Adipocyte (in vitro differentiated cells): ENCODE measurements around the gene TWSG1.
A peak's percentile ranks its signal among the peaks of the same experiment; 100 is the strongest.

ENCODE experiments used
- DNase-seq: peaks from one replicate; pipeline ENCODE4 v3.0.0-alpha.2; 2015; ENCODE audit warnings: low read depth
- H3K27me3 ChIP-seq: replicated peaks from 2 replicates; pipeline ENCODE4 v1.7.0; 2013; ENCODE audit warnings: mild to moderate bottlenecking, low read length, moderate library complexity; ENCODE audit not compliant: control insufficient read depth, insufficient read depth
- H3K36me3 ChIP-seq: 2 replicates; pipeline ENCODE4 v1.7.0; 2013; ENCODE audit warnings: low read length, mild to moderate bottlenecking, moderate library complexity; ENCODE audit not compliant: control insufficient read depth, insufficient read depth, severe bottlenecking
- H3K4me1 ChIP-seq: 2 replicates; pipeline ENCODE4 v1.7.0; 2013; ENCODE audit warnings: mild to moderate bottlenecking, low read length, moderate library complexity; ENCODE audit not compliant: control insufficient read depth, insufficient read depth
- H3K4me3 ChIP-seq: 2 replicates; pipeline ENCODE4 v1.7.0; 2013; ENCODE audit warnings: mild to moderate bottlenecking, low read length, moderate library complexity
- H3K9ac ChIP-seq: 2 replicates; pipeline ENCODE4 v1.7.0; 2013; ENCODE audit warnings: mild to moderate bottlenecking, low read length, moderate library complexity
- H3K9me3 ChIP-seq: 2 replicates; pipeline ENCODE4 v1.7.0; 2013; ENCODE audit warnings: mild to moderate bottlenecking, low read length, moderate library complexity; ENCODE audit not compliant: control insufficient read depth

The TWSG1 gene

DNA sequence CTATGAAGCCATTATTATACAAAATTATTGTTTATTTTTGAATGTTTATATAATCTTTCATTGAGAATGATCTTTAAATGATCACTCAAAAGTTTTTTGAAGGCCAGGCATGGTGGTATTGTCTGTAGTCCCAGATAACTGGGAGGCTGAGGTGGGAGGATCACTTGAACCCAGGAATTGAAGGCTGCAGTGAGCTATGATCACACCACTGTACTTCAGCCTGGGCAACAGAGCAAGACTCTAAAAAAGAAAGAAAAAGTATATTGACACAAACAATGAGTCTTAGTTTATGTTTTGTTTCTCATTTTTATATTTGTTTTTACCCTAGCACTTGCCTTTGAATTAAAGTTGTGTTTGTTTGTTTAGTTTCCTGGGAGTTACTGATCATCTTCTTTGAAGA, 2.3 kb downstream of the TWSG1 start:
- H3K4me1 ChIP-seq = peaks cover 6% of the 10 kb centered on the region
- H3K9ac ChIP-seq = no peak overlapping the region
- no peaks in the 10 kb centered on the region for H3K27me3 ChIP-seq
- peaks cover 33% of the 10 kb centered on the region for H3K36me3 ChIP-seq
- DNase-seq = no peak
- no peak overlapping the region for H3K4me3 ChIP-seq
- H3K9me3 ChIP-seq = no peaks in the 10 kb centered on the region

DNA sequence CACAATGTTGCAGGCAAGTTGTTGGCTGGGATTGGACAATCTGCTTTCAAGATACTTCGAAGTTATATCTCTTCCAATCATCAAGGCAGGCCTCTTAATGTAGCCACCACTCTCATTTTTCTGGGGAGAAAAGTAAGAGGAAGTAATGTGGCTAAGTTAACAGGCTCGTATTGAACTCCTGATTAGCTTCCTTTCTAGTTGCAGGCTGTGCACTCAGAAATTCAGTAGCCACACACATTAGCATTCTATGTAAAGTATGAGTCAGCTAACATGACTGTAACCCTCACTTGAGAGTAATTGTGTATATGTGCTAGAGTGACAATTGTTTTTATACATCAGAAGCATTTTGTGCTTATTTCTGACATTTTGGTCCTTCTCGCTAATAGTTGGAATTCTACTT, 3.3 kb downstream of the TWSG1 start:
- Histone ChIP-seq H3K36me3 (peaks cover 40% of the 10 kb centered on the region), H3K27me3 (no peaks in the 10 kb centered on the region), H3K4me1 (peaks cover 6% of the 10 kb centered on the region), H3K4me3 (no peak overlapping the region), H3K9ac (no peak overlapping the region), H3K9me3 (no peaks in the 10 kb centered on the region)
- no peak for DNase-seq

DNA sequence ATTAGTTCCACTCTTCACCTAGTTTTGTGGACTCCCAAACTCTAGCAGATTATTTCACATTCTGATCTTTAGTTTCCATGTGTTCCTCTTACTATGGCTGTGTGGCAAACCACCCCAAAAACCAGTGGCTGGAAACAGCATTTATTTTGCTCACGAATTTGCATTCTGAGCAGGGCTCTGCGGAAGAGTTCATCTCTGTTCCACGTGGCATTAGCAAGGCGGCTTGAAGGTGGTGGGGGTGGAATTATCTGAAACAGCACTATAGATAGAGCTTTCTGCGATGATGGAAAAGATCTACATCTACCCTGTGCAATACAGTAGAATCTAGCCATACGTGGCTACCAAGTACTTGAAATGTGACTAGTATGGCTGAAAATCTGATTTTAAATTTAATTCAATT, 5.9 kb downstream of the TWSG1 start:
- no peak overlapping the region for H3K4me3 ChIP-seq
- peaks cover 3% of the 10 kb centered on the region for H3K9me3 ChIP-seq
- no peak for DNase-seq
- H3K27me3 ChIP-seq = no peaks in the 10 kb centered on the region
- peaks cover 59% of the 10 kb centered on the region for H3K36me3 ChIP-seq
- peaks cover 6% of the 10 kb centered on the region for H3K4me1 ChIP-seq
- H3K9ac ChIP-seq = no peak overlapping the region

DNA sequence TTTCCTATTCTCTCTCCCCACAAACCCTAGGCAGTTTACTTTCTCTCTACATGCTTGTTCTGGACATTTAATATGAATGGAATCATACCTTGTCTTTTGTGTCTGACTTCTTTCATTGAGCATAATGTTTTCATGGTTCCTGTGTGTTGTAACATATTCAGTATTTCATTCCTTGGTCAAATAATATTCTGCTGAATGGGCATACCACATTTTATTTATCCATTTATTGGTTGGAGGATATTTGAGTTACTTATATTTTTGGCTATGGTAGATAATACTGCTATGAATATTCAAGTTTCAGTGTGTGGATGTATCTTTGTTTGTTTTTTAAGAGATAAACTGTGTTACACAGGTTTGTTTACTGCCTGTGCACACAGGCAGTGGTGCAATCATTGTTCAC, 9.0 kb downstream of the TWSG1 start:
- Histone ChIP-seq H3K4me3 (no peak overlapping the region), H3K27me3 (no peaks in the 10 kb centered on the region), H3K9me3 (peaks cover 3% of the 10 kb centered on the region), H3K9ac (no peak overlapping the region), H3K4me1 (peaks cover 9% of the 10 kb centered on the region), H3K36me3 (peaks cover 50% of the 10 kb centered on the region)
- DNase-seq = no peak

DNA sequence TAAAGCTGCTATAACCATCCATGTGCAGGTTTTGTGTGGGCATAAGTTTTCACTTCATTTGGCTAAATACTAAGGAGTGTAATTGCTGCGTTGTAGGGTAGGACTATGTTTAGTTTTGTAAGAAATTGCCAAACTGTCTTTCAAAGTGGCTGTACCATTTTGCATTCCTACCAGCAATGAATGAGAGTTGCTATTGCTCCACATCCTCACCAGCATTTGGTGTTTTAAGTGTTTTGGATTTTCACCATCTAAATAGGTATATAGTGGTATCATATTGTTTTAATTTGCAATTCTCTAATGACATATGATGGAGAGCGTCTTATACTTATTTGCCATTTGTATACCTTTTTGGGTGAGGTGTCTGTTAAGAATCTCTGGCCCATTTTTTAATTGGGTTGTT, 12.2 kb downstream of the TWSG1 start:
- Histone ChIP-seq H3K4me1 (peaks cover 16% of the 10 kb centered on the region), H3K4me3 (no peak overlapping the region), H3K9me3 (peaks cover 3% of the 10 kb centered on the region), H3K27me3 (no peaks in the 10 kb centered on the region), H3K9ac (no peak overlapping the region), H3K36me3 (peaks cover 27% of the 10 kb centered on the region)
- DNase-seq = no peak

DNA sequence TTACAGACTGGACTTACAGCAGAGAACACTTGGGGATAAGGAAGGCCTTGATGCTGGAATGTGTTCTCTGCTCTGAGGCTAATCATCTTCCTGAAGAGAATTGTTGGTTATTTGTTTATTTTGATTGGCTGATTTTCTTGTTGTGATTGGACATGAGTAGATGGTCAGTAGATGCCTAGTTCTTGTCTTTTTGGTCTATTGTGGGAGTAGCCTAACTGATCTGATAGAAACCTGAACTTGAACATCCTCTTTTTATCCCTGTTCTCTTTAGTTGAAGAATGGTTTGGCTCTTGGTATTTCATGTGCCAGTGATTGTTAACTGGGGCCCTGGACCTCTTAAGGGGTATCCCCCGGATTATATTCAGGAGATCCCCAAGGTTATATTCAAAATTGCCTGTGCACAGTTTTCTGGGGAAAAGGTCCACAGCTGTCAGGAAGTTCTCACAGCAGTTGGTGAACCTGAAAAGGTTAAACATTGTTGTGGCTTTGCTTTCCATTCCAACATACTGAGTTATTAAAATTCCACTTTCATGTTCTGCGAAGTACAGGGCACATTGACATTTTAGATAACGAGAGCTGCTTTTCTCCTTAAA, 13.6 kb downstream of the TWSG1 start:
- no peak overlapping the region for H3K9ac ChIP-seq
- DNase-seq = peak; percentile 68
- no peak overlapping the region for H3K4me3 ChIP-seq

DNA sequence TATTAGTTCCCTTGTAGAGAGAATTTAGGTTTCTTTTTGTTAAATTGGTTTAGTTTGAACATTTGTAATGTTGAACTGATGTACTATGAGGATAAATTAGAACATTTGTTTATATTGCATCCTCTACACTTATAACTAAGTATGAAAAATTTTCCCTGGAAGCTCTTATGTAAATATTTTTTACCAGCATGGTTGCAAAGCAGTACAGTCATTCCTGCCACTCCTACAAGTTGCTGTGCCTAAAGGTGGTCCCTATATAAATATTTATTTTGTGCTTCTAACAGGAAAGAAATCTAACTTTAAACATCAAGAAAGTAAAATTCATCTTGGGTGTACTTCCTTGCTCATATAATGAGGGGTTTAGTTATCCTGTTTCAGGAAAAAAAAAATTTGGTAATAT, 14.2 kb downstream of the TWSG1 start:
- H3K9me3 ChIP-seq = no peaks in the 10 kb centered on the region
- DNase-seq = peak; percentile 44
- H3K36me3 ChIP-seq = peaks cover 16% of the 10 kb centered on the region
- no peak overlapping the region for H3K4me3 ChIP-seq
- no peak overlapping the region for H3K9ac ChIP-seq
- peaks cover 16% of the 10 kb centered on the region for H3K4me1 ChIP-seq
- H3K27me3 ChIP-seq = no peaks in the 10 kb centered on the region

More for the DNA sequence above, 13.6 kb downstream of the TWSG1 start:
- Histone ChIP-seq H3K36me3 (peaks cover 19% of the 10 kb centered on the region), H3K9me3 (peaks cover 3% of the 10 kb centered on the region), H3K27me3 (no peaks in the 10 kb centered on the region), H3K4me1 (peaks cover 16% of the 10 kb centered on the region)

DNA sequence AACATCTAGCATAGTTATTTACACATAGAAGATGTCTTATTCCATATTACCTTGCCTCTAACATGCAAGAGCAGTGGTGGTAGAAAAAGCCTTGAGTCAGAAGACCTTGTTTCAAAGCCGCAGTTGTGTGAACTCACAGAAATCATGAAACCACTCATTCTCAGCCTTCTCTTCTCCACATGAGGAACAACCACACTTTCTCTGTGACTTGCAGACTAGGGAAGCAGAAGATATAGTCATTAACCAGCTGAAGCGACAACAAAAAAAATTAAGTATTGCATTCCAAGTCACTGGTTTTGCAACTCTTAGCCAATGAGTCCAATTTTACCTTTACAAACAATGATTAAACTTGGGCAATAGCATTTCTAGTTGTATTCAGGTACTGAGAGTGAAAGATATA, 19.0 kb downstream of the TWSG1 start:
- DNase-seq = no peak

DNA sequence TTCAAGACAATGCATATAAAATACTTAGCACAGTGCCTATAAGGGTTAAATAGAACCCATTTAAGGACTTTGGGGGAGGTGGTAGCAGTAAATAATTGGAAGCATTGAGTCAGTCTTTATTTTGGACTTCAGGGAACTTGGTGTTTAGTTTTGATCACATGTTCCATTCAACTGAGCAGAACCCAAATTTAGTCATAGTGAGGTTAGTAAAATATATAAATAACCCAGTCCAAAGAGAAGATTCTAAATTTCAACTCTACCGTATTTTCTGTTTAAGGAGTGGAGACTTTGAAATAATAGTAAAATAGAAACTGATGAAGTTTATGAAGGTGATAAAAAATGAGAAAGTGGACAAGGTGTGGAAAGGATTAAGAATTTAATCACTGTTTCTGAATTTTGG, 19.7 kb downstream of the TWSG1 start:
- H3K27me3 ChIP-seq = no peaks in the 10 kb centered on the region
- no peak overlapping the region for H3K4me3 ChIP-seq
- no peaks in the 10 kb centered on the region for H3K36me3 ChIP-seq
- no peak overlapping the region for H3K9ac ChIP-seq
- no peaks in the 10 kb centered on the region for H3K9me3 ChIP-seq
- no peak for DNase-seq
- peaks cover 8% of the 10 kb centered on the region for H3K4me1 ChIP-seq

More for the DNA sequence above, 19.0 kb downstream of the TWSG1 start:
- H3K36me3 ChIP-seq = no peaks in the 10 kb centered on the region
- H3K4me1 ChIP-seq = peaks cover 14% of the 10 kb centered on the region
- H3K9ac ChIP-seq = no peak overlapping the region
- H3K4me3 ChIP-seq = no peak overlapping the region
- H3K27me3 ChIP-seq = no peaks in the 10 kb centered on the region
- H3K9me3 ChIP-seq = no peaks in the 10 kb centered on the region

DNA sequence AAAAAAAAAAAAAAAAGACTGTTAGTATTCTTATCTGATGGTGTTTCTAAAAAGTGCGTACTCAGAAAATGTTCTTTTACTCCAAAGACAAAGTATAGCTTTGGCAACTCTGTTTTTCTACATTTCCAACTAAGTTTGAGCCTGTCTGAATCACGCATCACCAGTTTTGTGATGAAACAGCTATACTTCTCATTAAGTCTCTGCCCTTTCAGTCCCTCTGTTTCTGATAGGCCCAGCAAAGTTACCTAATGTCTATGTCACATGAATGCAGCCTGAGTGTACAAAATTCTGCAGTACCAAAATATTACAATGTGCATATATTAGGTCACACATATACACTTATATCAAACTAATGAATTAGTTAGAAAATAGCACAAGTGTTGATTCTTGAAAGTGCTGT, 22.4 kb downstream of the TWSG1 start:
- no peaks in the 10 kb centered on the region for H3K9me3 ChIP-seq
- H3K4me1 ChIP-seq = peaks cover 8% of the 10 kb centered on the region

DNA sequence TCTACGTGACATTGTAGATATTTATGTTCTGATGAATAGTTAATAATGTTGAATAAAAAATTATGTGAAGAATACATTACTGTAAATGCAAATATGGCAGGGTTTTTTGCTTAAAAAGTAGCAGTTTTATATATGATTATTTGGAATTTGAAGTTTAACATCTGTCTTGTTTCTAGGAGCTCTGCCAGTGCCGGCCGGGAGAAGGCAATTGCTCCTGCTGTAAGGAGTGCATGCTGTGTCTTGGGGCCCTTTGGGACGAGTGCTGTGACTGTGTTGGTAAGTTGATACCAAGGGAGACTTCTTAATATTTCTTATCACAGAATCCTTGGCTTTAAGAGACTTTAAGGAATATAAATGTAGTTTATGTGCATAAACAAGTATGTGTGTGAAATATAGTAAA, 25.2 kb downstream of the TWSG1 start:
- Histone ChIP-seq H3K9ac (no peak overlapping the region), H3K4me3 (no peak overlapping the region), H3K36me3 (peaks cover 10% of the 10 kb centered on the region), H3K27me3 (no peaks in the 10 kb centered on the region), H3K4me1 (peaks cover 17% of the 10 kb centered on the region), H3K9me3 (no peaks in the 10 kb centered on the region)
- DNase-seq = no peak

More for the DNA sequence above, 22.4 kb downstream of the TWSG1 start:
- Histone ChIP-seq H3K9ac (no peak overlapping the region), H3K36me3 (peaks cover 7% of the 10 kb centered on the region), H3K27me3 (no peaks in the 10 kb centered on the region), H3K4me3 (no peak overlapping the region)
- DNase-seq = no peak

DNA sequence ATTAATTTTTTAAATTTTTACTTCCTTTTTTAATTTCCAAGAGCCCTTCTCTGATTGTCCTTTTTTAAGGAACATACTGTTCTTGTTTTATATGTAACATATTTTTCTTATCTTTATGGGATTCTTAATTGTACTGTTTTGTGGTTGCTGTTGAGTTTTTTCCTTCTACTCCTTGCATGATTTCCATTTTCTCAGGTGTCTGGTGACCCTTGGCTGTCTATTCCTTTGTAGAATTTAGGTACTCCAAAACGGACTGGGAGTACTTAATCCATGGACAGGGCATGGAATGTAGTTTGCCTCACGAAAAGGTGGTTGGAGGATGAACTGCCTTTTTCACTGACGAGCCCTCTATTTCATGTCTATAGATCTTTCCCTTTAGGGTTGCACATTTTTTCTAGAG, 26.6 kb downstream of the TWSG1 start:
- no peak overlapping the region for H3K4me3 ChIP-seq
- no peak overlapping the region for H3K9ac ChIP-seq
- DNase-seq = no peak
- peaks cover 17% of the 10 kb centered on the region for H3K4me1 ChIP-seq
- H3K9me3 ChIP-seq = no peaks in the 10 kb centered on the region
- H3K27me3 ChIP-seq = no peaks in the 10 kb centered on the region
- H3K36me3 ChIP-seq = peaks cover 10% of the 10 kb centered on the region
